ELF-1 (cell line): Measurements from ENCODE around the gene CACNB1.
"Not testable (repeated sequence)": the region's sequence is repeated elsewhere in the genome, so short reads cannot be mapped to it uniquely, and the experiment has no call there.

Experiments
- DNase-seq: peaks from one replicate; pipeline ENCODE4 v3.0.0-alpha.2; 2016; ENCODE audit warnings: low read depth, low spot score

Gene CACNB1

GRCh38 chr17:39175695-39176093 is 21.8 kb downstream of the CACNB1 start:
- DNase-seq, result no peak

- DNase-seq, result peak; percentile 86
Measured at GRCh38 chr17:39174920-39175694, 22.4 kb downstream of the CACNB1 start.

GRCh38 chr17:39173526-39174274 is 23.8 kb downstream of the CACNB1 start:
- no peak for DNase-seq

GRCh38 chr17:39173080-39173479 is 24.4 kb downstream of the CACNB1 start:
- no peak for DNase-seq

- DNase-seq, result no peak
Measured at GRCh38 chr17:39171933-39172332, 25.5 kb downstream of the CACNB1 start.

- no peak for DNase-seq
Measured at GRCh38 chr17:39170558-39170957, 26.9 kb downstream of the CACNB1 start.

- DNase-seq, result no peak
Measured at GRCh38 chr17:39170109-39170508, 27.4 kb downstream of the CACNB1 start.

GRCh38 chr17:39169518-39169917 is 28.0 kb downstream of the CACNB1 start:
- DNase-seq, result no peak

- DNase-seq, result no peak
Measured at GRCh38 chr17:39169101-39169500, 28.4 kb downstream of the CACNB1 start.

- not testable (repeated sequence) for DNase-seq
Measured at GRCh38 chr17:39168503-39168902, 29.0 kb downstream of the CACNB1 start.

- no peak for DNase-seq
Measured at GRCh38 chr17:39167476-39167875, 30.0 kb downstream of the CACNB1 start.

GRCh38 chr17:39166437-39167335 is 30.8 kb downstream of the CACNB1 start:
- peak; percentile 72 for DNase-seq

- no peak for DNase-seq
Measured at GRCh38 chr17:39165841-39166349, 31.6 kb downstream of the CACNB1 start, which contains the start of gene ARL5C. Gene ARL5C (minus strand): TSS chr17:39166161. CDS start chr17:39165760, 401 bp downstream.

GRCh38 chr17:39165178-39165840 is 32.2 kb downstream of the CACNB1 start:
- DNase-seq, result no peak

GRCh38 chr17:39164675-39165143 is 32.8 kb downstream of the CACNB1 start:
- DNase-seq, result peak; percentile 98

- no peak for DNase-seq
Measured at GRCh38 chr17:39161962-39162361, 35.5 kb downstream of the CACNB1 start.

GRCh38 chr17:39158623-39159022 is 38.8 kb downstream of the CACNB1 start:
- DNase-seq, result no peak

GRCh38 chr17:39156491-39156890 is 41.0 kb downstream of the CACNB1 start:
- DNase-seq, result peak; percentile 69

- no peak for DNase-seq
Measured at GRCh38 chr17:39155654-39156053, 41.8 kb downstream of the CACNB1 start.

- DNase-seq, result peak; percentile 95
Measured at GRCh38 chr17:39153599-39154051, 43.8 kb downstream of the CACNB1 start.
